A673 (cell line): ENCODE data around the gene PLCG2. TPM values are rescaled to one million over a fixed set of nuclear protein-coding genes. Genes with fewer than 3 reads are reported as not detected.

Source experiments
- BruUV-seq: library from RNA; stranded (reverse); fragments of 400-500 nt; replicated peaks from 2 replicates; lab custom pipeline; 2021; lab: Mats Ljungman, UMichigan
- CTCF ChIA-PET: fragments of 300-600 bp; sonication (Branson Sonifier 250); formaldehyde crosslinking; loops from one replicate; lab custom pipeline; 2022; ENCODE audit warnings: antibody characterized with exemption; lab: Charles Lee
- POLR2A ChIA-PET: fragments of 300-600 bp; sonication (Branson Sonifier 250); formaldehyde crosslinking; loops from one replicate; lab custom pipeline; 2022; ENCODE audit warnings: antibody characterized with exemption; ENCODE audit not compliant: low non-redundant PET; lab: Charles Lee
- DNase-seq: peaks from one replicate; pipeline ENCODE4 v3.0.0-alpha.2; 2015; ENCODE audit warnings: low spot score
- H3K27ac ChIP-seq: fragments of 200-600 bp; sonication (generic); 2 replicates; pipeline ENCODE4 v1.5.1; 2016; ENCODE audit warnings: mixed run types, low read depth, mild to moderate bottlenecking, mixed read lengths, antibody characterized with exemption, low read length; ENCODE audit not compliant: poor library complexity, severe bottlenecking
- H3K27me3 ChIP-seq: fragments of 200-600 bp; sonication (generic); replicated peaks from 2 replicates; pipeline ENCODE4 v1.6.1; 2017; ENCODE audit warnings: mixed run types, low read depth, mild to moderate bottlenecking, mixed read lengths, antibody characterized with exemption, low read length; ENCODE audit not compliant: insufficient read depth, poor library complexity
- H3K36me3 ChIP-seq: fragments of 200-600 bp; sonication (generic); 2 replicates; pipeline ENCODE4 v1.6.1; 2016; ENCODE audit warnings: mixed run types, mild to moderate bottlenecking, mixed read lengths, antibody characterized with exemption, low read length; ENCODE audit not compliant: insufficient read depth, poor library complexity, severe bottlenecking
- H3K4me1 ChIP-seq: fragments of 200-600 bp; sonication (generic); 2 replicates; pipeline ENCODE4 v1.6.1; 2017; ENCODE audit warnings: mixed run types, mild to moderate bottlenecking, mixed read lengths, antibody characterized with exemption, low read length; ENCODE audit not compliant: insufficient read depth, poor library complexity, severe bottlenecking
- H3K4me3 ChIP-seq: fragments of 200-600 bp; sonication (generic); 2 replicates; pipeline ENCODE4 v1.5.1; 2016; ENCODE audit warnings: low read depth, mixed run types, mild to moderate bottlenecking, mixed read lengths, low read length; ENCODE audit not compliant: poor library complexity, severe bottlenecking
- H3K9me3 ChIP-seq: fragments of 200-600 bp; sonication (generic); 2 replicates; pipeline ENCODE4 v1.6.1; 2016; ENCODE audit warnings: mixed run types, low read depth, mild to moderate bottlenecking, mixed read lengths, antibody characterized with exemption, low read length; ENCODE audit not compliant: poor library complexity, severe bottlenecking
- EZH2 ChIP-seq: fragments of 200-600 bp; sonication (generic); IDR thresholded peaks from 2 replicates; pipeline ENCODE4 v1.6.1; 2017; ENCODE audit warnings: borderline replicate concordance, low read depth, mild to moderate bottlenecking, mixed read lengths, antibody characterized with exemption, low read length; ENCODE audit not compliant: poor library complexity, severe bottlenecking
- intact Hi-C: fragments of 100-400 bp; cut with micrococcal nuclease; formaldehyde crosslinking; loops from one replicate; pipeline ENCODE4 v1.10.0; 2022; ENCODE audit not compliant: unreplicated experiment
- total RNA-seq: library from RNA; stranded (reverse); gene quantifications from 2 replicates; pipeline ENCODE4 v1.2.3, GENCODE V29; 2021
- TF ChIP-seq, protein P1 (sequence below): fragments of 300-800, 200-600 bp; sonication (generic); conservative IDR thresholded peaks from 2 replicates; pipeline ENCODE4 v1.5.1; 2017; ENCODE audit warnings: low read depth, mild to moderate bottlenecking, antibody characterized with exemption, low read length, moderate library complexity, mixed read lengths

PLCG2 gene
- total RNA-seq, 1 experiment from 2014 or later, result 9.6 TPM

DNA sequence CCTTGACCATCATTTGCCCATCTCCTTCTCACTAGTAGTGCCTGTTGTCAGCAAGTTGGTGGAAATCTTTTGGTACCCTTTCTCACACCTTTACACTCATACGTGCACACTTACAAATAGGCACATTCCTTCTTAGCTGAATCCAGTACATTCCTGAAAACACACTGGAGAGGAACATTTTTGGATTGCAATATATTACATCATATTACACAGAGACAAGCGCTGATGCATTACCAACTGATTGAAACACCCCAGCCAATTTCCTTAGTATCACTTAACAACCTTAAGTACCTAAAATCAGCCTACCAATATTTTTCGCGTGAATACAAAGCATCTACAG is 64.1 kb downstream of the PLCG2 start:
- no peak for DNase-seq
- Histone ChIP-seq H3K9me3 (no peaks in the 10 kb centered on the region), H3K27me3 (no peaks in the 10 kb centered on the region), H3K27ac (no peak overlapping the region), H3K4me3 (no peak overlapping the region), H3K4me1 (no peaks in the 10 kb centered on the region), H3K36me3 (no peaks in the 10 kb centered on the region)
- intact Hi-C loops, result no loop called here
- no TSS peak for BruUV-seq
- CTCF ChIA-PET, result interaction anchor here (0.6 kb wide), 1 partner anchor 397 kb away, joined by 3 read pairs; no protein-coding TSS in a partner anchor
- TF ChIP-seq, protein P1, sequence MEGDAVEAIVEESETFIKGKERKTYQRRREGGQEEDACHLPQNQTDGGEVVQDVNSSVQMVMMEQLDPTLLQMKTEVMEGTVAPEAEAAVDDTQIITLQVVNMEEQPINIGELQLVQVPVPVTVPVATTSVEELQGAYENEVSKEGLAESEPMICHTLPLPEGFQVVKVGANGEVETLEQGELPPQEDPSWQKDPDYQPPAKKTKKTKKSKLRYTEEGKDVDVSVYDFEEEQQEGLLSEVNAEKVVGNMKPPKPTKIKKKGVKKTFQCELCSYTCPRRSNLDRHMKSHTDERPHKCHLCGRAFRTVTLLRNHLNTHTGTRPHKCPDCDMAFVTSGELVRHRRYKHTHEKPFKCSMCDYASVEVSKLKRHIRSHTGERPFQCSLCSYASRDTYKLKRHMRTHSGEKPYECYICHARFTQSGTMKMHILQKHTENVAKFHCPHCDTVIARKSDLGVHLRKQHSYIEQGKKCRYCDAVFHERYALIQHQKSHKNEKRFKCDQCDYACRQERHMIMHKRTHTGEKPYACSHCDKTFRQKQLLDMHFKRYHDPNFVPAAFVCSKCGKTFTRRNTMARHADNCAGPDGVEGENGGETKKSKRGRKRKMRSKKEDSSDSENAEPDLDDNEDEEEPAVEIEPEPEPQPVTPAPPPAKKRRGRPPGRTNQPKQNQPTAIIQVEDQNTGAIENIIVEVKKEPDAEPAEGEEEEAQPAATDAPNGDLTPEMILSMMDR, result no peak
- TF ChIP-seq EZH2, result no peak
- POLR2A ChIA-PET, result no interaction called here

DNA sequence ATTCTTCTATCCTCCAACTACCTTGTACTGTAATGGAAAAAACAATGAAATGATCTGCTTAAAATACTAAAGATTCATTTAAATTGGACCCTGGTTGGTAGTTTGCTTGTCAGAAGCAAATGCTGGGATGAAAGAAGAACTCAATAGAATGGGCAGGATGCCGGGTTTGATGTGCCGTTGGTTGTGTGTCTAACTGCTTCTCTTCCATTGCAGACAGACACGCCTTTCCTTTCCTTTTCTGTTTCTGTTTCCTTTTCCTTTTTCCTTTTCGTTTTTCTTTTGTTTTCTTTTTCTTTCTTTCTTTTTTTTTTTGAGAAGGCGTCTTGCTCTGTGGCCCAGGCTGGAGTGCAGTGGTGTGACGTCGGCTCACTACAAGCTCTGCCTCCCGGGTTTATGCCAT is 64.6 kb downstream of the PLCG2 start:
- no peak for TF ChIP-seq EZH2
- TF ChIP-seq, protein P1, result no peak
- H3K27ac ChIP-seq, result no peak overlapping the region
- no peaks in the 10 kb centered on the region for H3K9me3 ChIP-seq
- intact Hi-C loops, result no loop called here
- BruUV-seq, result no TSS peak
- H3K4me1 ChIP-seq, result no peaks in the 10 kb centered on the region
- ChIA-PET CTCF (no interaction called here), POLR2A (no interaction called here)
- H3K4me3 ChIP-seq, result no peak overlapping the region
- no peak for DNase-seq
- H3K36me3 ChIP-seq, result no peaks in the 10 kb centered on the region
- H3K27me3 ChIP-seq, result no peaks in the 10 kb centered on the region

DNA sequence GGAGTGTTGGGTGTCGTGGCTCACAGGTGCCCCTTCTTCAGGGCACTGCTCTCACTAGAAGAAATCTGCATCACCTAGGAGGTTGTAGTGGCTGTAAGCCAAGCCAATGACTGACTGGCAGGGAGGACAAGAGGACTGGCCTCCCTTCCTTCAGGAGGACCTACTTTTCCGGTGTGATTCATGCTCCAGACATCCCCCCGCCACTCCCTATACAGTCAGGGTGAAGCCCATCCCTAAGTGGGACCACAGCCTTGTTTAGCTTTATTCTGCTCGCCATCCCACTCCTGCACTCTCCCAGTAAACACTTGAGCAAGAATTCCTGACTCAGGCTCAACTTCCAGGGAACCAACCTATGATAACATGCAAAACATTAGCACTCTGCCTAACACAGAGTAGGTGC is 67.0 kb downstream of the PLCG2 start:
- no TSS peak for BruUV-seq
- Histone ChIP-seq H3K4me1 (no peaks in the 10 kb centered on the region), H3K9me3 (no peaks in the 10 kb centered on the region), H3K27ac (no peak overlapping the region), H3K4me3 (no peak overlapping the region), H3K36me3 (no peaks in the 10 kb centered on the region), H3K27me3 (no peaks in the 10 kb centered on the region)
- POLR2A ChIA-PET, result no interaction called here
- TF ChIP-seq, protein P1, result no peak
- TF ChIP-seq EZH2, result no peak
- intact Hi-C loops, result no loop called here
- CTCF ChIA-PET, result no interaction called here
- no peak for DNase-seq
